ENCODE results near the gene ZBTB16. TPM values are rescaled to one million over a fixed set of nuclear protein-coding genes. Genes with fewer than 3 reads are reported as not detected.

The ZBTB16 gene
- polyA plus RNA-seq, 3 donors: 4.1 to 12.3 (median 8.3) TPM

DNA sequence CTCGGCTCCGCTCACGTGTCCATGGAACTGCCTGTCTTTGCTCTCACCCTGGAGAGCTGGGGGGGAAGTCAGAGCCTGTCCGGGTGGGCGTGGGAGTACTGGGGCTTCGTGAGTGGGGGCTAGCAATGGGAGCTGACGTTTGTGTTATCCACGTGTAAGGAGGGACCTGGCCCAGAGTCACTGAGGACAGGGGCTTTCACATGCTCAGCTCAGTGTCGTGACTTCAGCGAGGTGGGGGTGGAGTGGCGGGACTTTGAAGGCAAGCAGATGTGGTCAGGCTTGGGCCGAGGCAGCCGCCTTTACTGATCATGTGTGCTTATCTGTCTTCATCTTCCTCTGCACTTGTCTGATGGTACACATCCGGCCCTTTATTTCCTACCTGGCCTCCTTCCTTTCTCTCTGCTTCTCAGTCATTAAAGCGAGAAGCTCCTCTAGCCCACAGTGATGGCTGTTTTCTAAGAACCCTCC, 123.6 kb downstream of the ZBTB16 start:
- WGBS (ENCODE audit: insufficient coverage): 53% methylated on average over 15 of the region's 15 CpGs
- no peak for DNase-seq
- TF ChIP-seq, protein P1, sequence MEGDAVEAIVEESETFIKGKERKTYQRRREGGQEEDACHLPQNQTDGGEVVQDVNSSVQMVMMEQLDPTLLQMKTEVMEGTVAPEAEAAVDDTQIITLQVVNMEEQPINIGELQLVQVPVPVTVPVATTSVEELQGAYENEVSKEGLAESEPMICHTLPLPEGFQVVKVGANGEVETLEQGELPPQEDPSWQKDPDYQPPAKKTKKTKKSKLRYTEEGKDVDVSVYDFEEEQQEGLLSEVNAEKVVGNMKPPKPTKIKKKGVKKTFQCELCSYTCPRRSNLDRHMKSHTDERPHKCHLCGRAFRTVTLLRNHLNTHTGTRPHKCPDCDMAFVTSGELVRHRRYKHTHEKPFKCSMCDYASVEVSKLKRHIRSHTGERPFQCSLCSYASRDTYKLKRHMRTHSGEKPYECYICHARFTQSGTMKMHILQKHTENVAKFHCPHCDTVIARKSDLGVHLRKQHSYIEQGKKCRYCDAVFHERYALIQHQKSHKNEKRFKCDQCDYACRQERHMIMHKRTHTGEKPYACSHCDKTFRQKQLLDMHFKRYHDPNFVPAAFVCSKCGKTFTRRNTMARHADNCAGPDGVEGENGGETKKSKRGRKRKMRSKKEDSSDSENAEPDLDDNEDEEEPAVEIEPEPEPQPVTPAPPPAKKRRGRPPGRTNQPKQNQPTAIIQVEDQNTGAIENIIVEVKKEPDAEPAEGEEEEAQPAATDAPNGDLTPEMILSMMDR (IDR thresholded peaks at IDR 0.05): no peak
- Histone ChIP-seq H3K27me3 (ENCODE audit: control insufficient read depth in 2 of 2, insufficient read depth in 2 of 2, low read length in 2 of 2) (no peaks in the 10 kb centered on the region), H3K9ac (ENCODE audit: insufficient read depth, low read length, poor library complexity, severe bottlenecking) (no peak overlapping the region), H3K9me3 (replicated peaks in 1 of 2; ENCODE audit: control insufficient read depth in 1 of 2, insufficient read depth in 1 of 2, low read length in 2 of 2) (no peaks in the 10 kb centered on the region), H2AFZ (ENCODE audit: insufficient read depth, low read depth, low read length, poor library complexity, severe bottlenecking) (no peak overlapping the region), H3K36me3 (replicated peaks in 1 of 2; ENCODE audit: control insufficient read depth in 1 of 2, insufficient read depth in 2 of 2, low read length in 2 of 2) (peaks cover 0 to 10% of the 10 kb centered on the region in 2 donors), H3K27ac (ENCODE audit: low read depth in 1 of 2, low read length in 2 of 2) (no peak overlapping the region), H3K4me2 (replicated peaks; ENCODE audit: extremely low read depth, low read length, poor library complexity, severe bottlenecking) (no peak overlapping the region), H3K4me3 (replicated peaks in 1 of 3; ENCODE audit: low read depth in 2 of 3, low read length in 3 of 3) (no peak overlapping the region), H3K79me2 (ENCODE audit: insufficient read depth, low read length) (no peaks in the 10 kb centered on the region), H4K20me1 (ENCODE audit: insufficient read depth, low read length) (peaks cover 29% of the 10 kb centered on the region), H3K4me1 (ENCODE audit: control insufficient read depth in 1 of 2, insufficient read depth in 2 of 2, low read length in 2 of 2) (peaks cover 5 to 15% of the 10 kb centered on the region in 2 donors)
- Mint-ChIP-seq H3K9me3 (no peaks in the 10 kb centered on the region), H3K4me3 (no peak overlapping the region), H3K36me3 (peaks cover 9 to 10% of the 10 kb centered on the region in 2 donors), H3K4me1 (peaks cover 31% of the 10 kb centered on the region), H3K27me3 (ENCODE audit: low read depth in 3 of 3) (peaks cover 0 to 4% (median 2%) of the 10 kb centered on the region in 3 donors), H3K27ac (peak overlapping the region in 3 of 7 donors; percentile 11 to 70 (median 25))
- intact Hi-C loops (cut with micrococcal nuclease): loop anchor here in 1 of 2 donors (5.0 kb wide), 1 partner anchor 146 kb away; no protein-coding TSS in a partner anchor

DNA sequence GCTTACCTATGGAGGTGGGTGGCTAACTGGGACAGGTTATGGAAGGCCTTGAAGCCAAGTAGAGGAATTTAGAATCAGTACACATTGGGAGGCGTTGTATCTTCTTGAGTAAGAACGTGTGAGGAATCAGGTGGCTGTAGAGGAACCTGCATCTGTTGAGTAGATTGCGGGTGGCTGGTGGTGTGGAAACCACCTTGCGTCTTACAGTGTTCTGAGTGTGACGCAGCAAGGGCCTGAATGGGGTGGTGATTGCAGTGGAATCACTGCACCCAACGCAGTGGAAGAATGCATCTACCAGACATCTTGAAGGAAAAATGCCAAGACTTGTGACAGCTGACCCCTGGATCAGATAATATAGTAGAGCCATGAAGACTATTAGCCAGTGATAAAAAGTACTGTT, 125.9 kb downstream of the ZBTB16 start:
- H3K9me3 Mint-ChIP-seq: peaks cover 0 to 1% (median 0%) of the 10 kb centered on the region in 7 donors
- Histone ChIP-seq H3K9me3 (replicated peaks in 1 of 2; ENCODE audit: control insufficient read depth in 1 of 2, insufficient read depth in 1 of 2, low read length in 2 of 2) (no peaks in the 10 kb centered on the region), H4K20me1 (ENCODE audit: insufficient read depth, low read length) (peaks cover 24% of the 10 kb centered on the region), H3K4me2 (replicated peaks; ENCODE audit: extremely low read depth, low read length, poor library complexity, severe bottlenecking) (no peak overlapping the region), H3K79me2 (ENCODE audit: insufficient read depth, low read length) (no peaks in the 10 kb centered on the region), H3K4me3 (replicated peaks in 1 of 3; ENCODE audit: low read depth in 2 of 3, low read length in 3 of 3) (no peak overlapping the region), H3K4me1 (ENCODE audit: control insufficient read depth in 1 of 2, insufficient read depth in 2 of 2, low read length in 2 of 2) (no peaks in the 10 kb centered on the region), H3K27me3 (ENCODE audit: control insufficient read depth in 2 of 2, insufficient read depth in 2 of 2, low read length in 2 of 2) (no peaks in the 10 kb centered on the region), H3K27ac (ENCODE audit: low read depth in 1 of 2, low read length in 2 of 2) (no peak overlapping the region), H3K9ac (ENCODE audit: insufficient read depth, low read length, poor library complexity, severe bottlenecking) (no peak overlapping the region), H3K36me3 (replicated peaks in 1 of 2; ENCODE audit: control insufficient read depth in 1 of 2, insufficient read depth in 2 of 2, low read length in 2 of 2) (peaks cover 0 to 10% of the 10 kb centered on the region in 2 donors), H2AFZ (ENCODE audit: insufficient read depth, low read depth, low read length, poor library complexity, severe bottlenecking) (no peak overlapping the region)
- peaks cover 15 to 19% of the 10 kb centered on the region in 2 donors for H3K36me3 Mint-ChIP-seq
- intact Hi-C loops (cut with micrococcal nuclease): no loop called here
- H3K4me3 Mint-ChIP-seq: no peak overlapping the region
- peaks cover 0 to 2% (median 2%) of the 10 kb centered on the region in 3 donors for H3K27me3 Mint-ChIP-seq (ENCODE audit: low read depth in 3 of 3)
- DNase-seq: no peak
- WGBS (ENCODE audit: insufficient coverage): 94% methylated on average over 5 of the region's 6 CpGs
- no peak overlapping the region for H3K27ac Mint-ChIP-seq
- peaks cover 9% of the 10 kb centered on the region for H3K4me1 Mint-ChIP-seq
- TF ChIP-seq, protein P1 (IDR thresholded peaks at IDR 0.05): no peak
